ENCODE results near the gene KRIT1.
A peak's percentile ranks its signal among the peaks of the same experiment; 100 is the strongest.
"Not testable (repeated sequence)": the region's sequence is repeated elsewhere in the genome, so short reads cannot be mapped to it uniquely, and the experiment has no call there.

The KRIT1 gene

GRCh38 chr7:92260248-92260781 lies 14.6 kb upstream of the KRIT1 start:
- H3K27ac ChIP-seq = no peak overlapping the region
- no peak for TF ChIP-seq ZFX (IDR thresholded peaks at IDR 0.05)

GRCh38 chr7:92259610-92260247 lies 14.0 kb upstream of the KRIT1 start:
- no peak overlapping the region for H3K27ac ChIP-seq

GRCh38 chr7:92259062-92259461 lies 13.3 kb upstream of the KRIT1 start:
- H3K27ac ChIP-seq = no peak overlapping the region

More at GRCh38 chr7:92259610-92260247, 14.0 kb upstream of the KRIT1 start:
- TF ChIP-seq ZFX (IDR thresholded peaks at IDR 0.05) (no peak), CTCF (conservative IDR thresholded peaks at IDR 0.05) (no peak)

GRCh38 chr7:92255308-92255707 lies 9.6 kb upstream of the KRIT1 start:
- no peak overlapping the region for H3K27ac ChIP-seq
- no peak for TF ChIP-seq ZFX (IDR thresholded peaks at IDR 0.05)

More at GRCh38 chr7:92259062-92259461, 13.3 kb upstream of the KRIT1 start:
- TF ChIP-seq CTCF (conservative IDR thresholded peaks at IDR 0.05) = no peak
- no peak for TF ChIP-seq ZFX (IDR thresholded peaks at IDR 0.05)

GRCh38 chr7:92254800-92255199 lies 9.1 kb upstream of the KRIT1 start:
- H3K27ac ChIP-seq = not testable (repeated sequence)

GRCh38 chr7:92253251-92253650 lies 7.5 kb upstream of the KRIT1 start:
- TF ChIP-seq ZFX (IDR thresholded peaks at IDR 0.05) = no peak
- no peak for TF ChIP-seq CTCF (conservative IDR thresholded peaks at IDR 0.05)
- no peak overlapping the region for H3K27ac ChIP-seq

GRCh38 chr7:92251181-92251580 lies 5.5 kb upstream of the KRIT1 start:
- H3K27ac ChIP-seq = no peak overlapping the region
- TF ChIP-seq ZFX (IDR thresholded peaks at IDR 0.05) (no peak), CTCF (conservative IDR thresholded peaks at IDR 0.05) (no peak)

GRCh38 chr7:92250603-92251002 lies 4.9 kb upstream of the KRIT1 start:
- TF ChIP-seq ZFX (IDR thresholded peaks at IDR 0.05) (no peak), CTCF (conservative IDR thresholded peaks at IDR 0.05) (no peak)
- no peak overlapping the region for H3K27ac ChIP-seq

GRCh38 chr7:92246360-92247101 lies 817 bp upstream of the KRIT1 start:
- TF ChIP-seq CTCF (conservative IDR thresholded peaks at IDR 0.05) (no peak), ZFX (IDR thresholded peaks at IDR 0.05) (no peak)
- peak overlapping the region; percentile 82 for H3K27ac ChIP-seq
